ENCODE data around the gene TGFBR3.
A peak's percentile ranks its signal among the peaks of the same experiment; 100 is the strongest.

Gene TGFBR3

DNA sequence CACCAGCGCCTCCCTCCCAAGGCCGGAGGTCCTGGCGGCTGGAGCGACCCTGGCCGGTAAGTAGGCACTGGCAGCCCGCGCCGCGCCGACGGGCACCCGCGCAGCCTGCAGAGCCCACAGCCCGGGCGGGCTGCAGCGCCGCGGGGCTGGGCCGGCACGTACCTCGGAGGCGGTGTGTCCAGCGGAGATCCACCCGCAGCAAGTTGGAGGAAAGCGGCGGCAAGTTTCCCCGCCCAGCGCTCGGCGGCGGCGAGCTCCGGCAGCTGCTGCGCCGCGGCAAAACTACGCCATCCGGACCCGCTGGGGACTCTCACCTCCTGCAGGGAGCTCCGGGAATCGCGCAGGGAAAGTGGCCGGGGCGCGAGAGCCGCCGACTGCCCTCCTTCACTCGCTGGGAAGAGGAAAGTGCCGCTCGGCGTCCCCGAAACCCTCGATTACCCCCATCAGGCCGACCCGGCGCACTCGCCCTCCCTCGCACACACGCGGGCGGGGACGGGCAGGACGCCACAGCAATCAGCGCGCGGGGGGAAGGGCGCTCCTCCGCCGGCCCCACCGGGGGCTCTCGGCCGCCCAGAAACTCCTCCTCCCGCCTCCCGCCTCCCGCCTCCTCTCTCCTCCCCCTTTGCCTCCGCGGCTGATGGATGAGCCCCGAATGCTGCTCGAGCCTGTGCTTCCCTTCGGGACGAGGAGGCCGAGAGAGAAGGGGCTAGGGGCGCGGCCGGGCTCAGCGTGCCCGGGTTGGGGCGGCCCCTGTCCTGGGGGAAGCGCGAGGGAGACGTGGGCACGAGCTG, at the start of gene TGFBR3:
TSS of gene TGFBR3 (minus strand) at position 436 of the 791 bp plus-strand sequence. CDS start 24,620 bp downstream, outside the sequence.
- H3K27me3 ChIP-seq (ENCODE audit: control insufficient read depth, insufficient read depth, low read length), result peaks cover 48% of the 10 kb centered on the region
- H3K36me3 ChIP-seq (ENCODE audit: control insufficient read depth, low read depth, low read length), result no peaks in the 10 kb centered on the region
- peak within 1 kb of the TSS; percentile 84 for H3K4me3 ChIP-seq (ENCODE audit: low read length)
- peak within 1 kb of the TSS; percentile 62 for H3K9ac ChIP-seq (ENCODE audit: low read length)
- H3K27ac ChIP-seq (ENCODE audit: low read length), result no peak within 1 kb of the TSS
- no peaks in the 10 kb centered on the region for H3K4me1 ChIP-seq (ENCODE audit: control insufficient read depth, low read depth, low read length)
- no peaks in the 10 kb centered on the region for H3K9me3 ChIP-seq (ENCODE audit: control insufficient read depth, low read depth, low read length)

DNA sequence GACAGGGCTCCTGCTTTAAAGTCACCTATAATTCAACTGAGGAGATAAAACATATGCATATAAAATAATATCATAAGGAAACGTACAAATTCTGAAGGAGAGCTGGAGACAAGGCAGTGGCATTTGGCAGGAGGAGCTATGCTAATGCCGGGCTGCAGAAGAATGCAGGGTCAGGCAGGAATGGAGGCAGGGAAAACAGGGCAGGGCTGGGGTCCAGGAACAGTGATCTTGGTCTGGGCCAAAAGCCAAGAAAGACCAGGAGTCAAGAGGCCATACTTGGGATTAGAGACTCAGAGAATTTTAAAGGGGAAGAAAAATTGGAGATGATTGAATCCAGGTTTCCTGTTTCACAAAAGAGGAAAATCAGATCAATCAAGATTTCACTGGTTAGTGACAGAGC, 43.3 kb upstream of the TGFBR3 start:
- H3K4me1 ChIP-seq (ENCODE audit: control insufficient read depth, low read depth, low read length), result peaks cover 5% of the 10 kb centered on the region
- no peak overlapping the region for H3K4me3 ChIP-seq (ENCODE audit: low read length)
- H3K9ac ChIP-seq (ENCODE audit: low read length), result no peak overlapping the region
- no peaks in the 10 kb centered on the region for H3K27me3 ChIP-seq (ENCODE audit: control insufficient read depth, insufficient read depth, low read length)
- no peaks in the 10 kb centered on the region for H3K36me3 ChIP-seq (ENCODE audit: control insufficient read depth, low read depth, low read length)
- no peaks in the 10 kb centered on the region for H3K9me3 ChIP-seq (ENCODE audit: control insufficient read depth, low read depth, low read length)
- no peak overlapping the region for H3K27ac ChIP-seq (ENCODE audit: low read length)

DNA sequence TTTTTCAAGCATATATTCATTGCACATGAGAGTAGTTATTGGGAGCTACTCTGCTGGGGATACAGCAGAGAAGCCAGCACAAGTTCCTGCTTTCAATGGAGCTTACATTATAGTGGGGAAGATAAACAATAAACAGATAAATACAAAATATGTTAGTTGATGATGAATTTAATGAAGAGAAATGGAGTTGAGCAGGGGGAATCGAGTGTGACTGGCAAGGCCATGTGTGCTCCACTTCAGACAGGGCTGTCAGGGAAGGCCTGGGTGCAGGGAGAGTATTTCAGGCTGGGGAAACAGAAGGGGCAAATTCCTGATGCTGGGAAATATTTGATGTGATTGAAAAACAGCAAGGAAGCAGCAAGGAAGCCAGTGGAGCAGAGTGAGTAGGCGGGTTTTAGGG, 42.1 kb upstream of the TGFBR3 start:
- Histone ChIP-seq H3K9ac (ENCODE audit: low read length) (no peak overlapping the region), H3K4me3 (ENCODE audit: low read length) (no peak overlapping the region), H3K36me3 (ENCODE audit: control insufficient read depth, low read depth, low read length) (no peaks in the 10 kb centered on the region), H3K27me3 (ENCODE audit: control insufficient read depth, insufficient read depth, low read length) (no peaks in the 10 kb centered on the region), H3K4me1 (ENCODE audit: control insufficient read depth, low read depth, low read length) (peaks cover 5% of the 10 kb centered on the region), H3K9me3 (ENCODE audit: control insufficient read depth, low read depth, low read length) (no peaks in the 10 kb centered on the region), H3K27ac (ENCODE audit: low read length) (no peak overlapping the region)

DNA sequence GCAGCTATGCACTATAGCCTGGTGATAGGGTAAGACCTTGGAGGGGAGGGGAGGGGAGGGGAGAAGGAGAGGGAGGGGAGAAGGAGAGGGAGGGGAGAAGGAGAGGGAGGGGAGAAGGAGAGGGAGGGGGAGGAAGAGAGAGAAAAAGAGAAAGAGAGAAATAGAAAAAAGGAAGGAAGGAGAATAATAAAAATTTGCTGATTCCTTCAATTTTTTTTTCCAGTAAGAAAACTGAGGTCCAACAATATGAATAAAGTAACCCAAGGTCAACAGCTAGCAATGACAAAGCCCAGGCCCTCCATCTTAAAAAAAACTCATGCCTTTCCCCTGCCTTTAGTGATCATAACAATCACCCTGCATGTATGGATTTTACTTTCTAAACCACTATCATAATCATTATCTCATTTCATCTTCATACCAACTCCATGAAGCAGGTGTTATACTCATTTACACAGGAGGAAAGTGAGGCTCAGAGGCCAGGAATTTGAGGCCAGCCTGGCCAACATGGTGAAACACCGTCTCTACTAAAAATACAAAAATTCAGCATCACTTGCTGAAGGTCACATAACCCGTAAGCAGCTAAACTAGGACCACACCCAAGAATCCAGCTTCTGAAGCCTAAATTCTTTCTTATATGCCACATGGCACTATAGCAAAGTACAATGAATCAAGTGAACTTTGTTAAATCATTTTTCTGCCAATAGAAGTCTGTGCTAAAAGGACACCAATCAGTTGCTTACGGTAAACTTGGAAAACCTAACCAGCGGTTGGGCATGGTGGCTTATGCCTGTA, 39.9 kb upstream of the TGFBR3 start:
- Histone ChIP-seq H3K4me1 (ENCODE audit: control insufficient read depth, low read depth, low read length) (peaks cover 5% of the 10 kb centered on the region), H3K27ac (ENCODE audit: low read length) (no peak overlapping the region), H3K36me3 (ENCODE audit: control insufficient read depth, low read depth, low read length) (no peaks in the 10 kb centered on the region), H3K4me3 (ENCODE audit: low read length) (no peak overlapping the region), H3K27me3 (ENCODE audit: control insufficient read depth, insufficient read depth, low read length) (no peaks in the 10 kb centered on the region), H3K9me3 (ENCODE audit: control insufficient read depth, low read depth, low read length) (no peaks in the 10 kb centered on the region), H3K9ac (ENCODE audit: low read length) (no peak overlapping the region)

DNA sequence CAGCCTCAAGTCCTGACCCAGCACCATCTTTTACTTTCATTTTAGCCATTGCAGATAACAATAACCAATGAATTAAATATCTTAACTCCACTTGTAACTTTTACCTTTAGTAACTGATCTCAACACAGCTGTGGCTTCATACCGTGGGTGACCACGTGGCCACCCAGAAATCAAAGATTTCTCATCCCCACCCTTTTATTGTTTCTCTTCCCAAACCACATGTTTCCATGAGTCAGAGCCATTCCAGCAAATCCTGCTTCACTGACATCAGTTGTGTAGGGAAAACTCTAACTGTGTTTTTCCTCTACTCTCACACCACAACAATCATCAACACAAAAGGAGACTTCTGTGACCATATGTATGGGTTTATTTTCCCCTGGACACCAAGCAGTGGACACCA, 38.2 kb upstream of the TGFBR3 start:
- Histone ChIP-seq H3K27ac (ENCODE audit: low read length) (no peak overlapping the region), H3K27me3 (ENCODE audit: control insufficient read depth, insufficient read depth, low read length) (no peaks in the 10 kb centered on the region), H3K4me3 (ENCODE audit: low read length) (no peak overlapping the region), H3K9ac (ENCODE audit: low read length) (no peak overlapping the region), H3K9me3 (ENCODE audit: control insufficient read depth, low read depth, low read length) (no peaks in the 10 kb centered on the region), H3K36me3 (ENCODE audit: control insufficient read depth, low read depth, low read length) (no peaks in the 10 kb centered on the region), H3K4me1 (ENCODE audit: control insufficient read depth, low read depth, low read length) (peaks cover 3% of the 10 kb centered on the region)

DNA sequence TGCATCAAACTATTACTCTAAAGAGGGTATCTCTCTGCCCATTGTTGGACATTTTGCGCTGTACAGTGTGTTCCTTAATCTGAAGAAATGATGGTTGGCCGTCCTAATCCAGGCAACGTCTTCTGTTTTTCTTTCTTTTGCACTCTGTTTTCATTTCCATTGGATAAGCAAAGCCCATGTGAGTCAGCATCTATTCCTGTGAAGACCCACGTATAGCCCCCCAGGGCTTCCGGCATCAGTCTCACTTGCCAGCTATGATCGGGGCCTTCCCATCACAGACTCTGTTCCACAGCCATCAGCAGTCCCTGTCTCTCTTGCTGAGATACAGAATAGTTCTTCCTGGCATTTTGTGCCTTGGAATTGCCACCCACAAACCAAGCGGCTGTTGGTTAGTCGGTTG, 34.0 kb upstream of the TGFBR3 start:
- Histone ChIP-seq H3K27me3 (ENCODE audit: control insufficient read depth, insufficient read depth, low read length) (no peaks in the 10 kb centered on the region), H3K27ac (ENCODE audit: low read length) (no peak overlapping the region), H3K4me3 (ENCODE audit: low read length) (no peak overlapping the region), H3K9me3 (ENCODE audit: control insufficient read depth, low read depth, low read length) (no peaks in the 10 kb centered on the region), H3K36me3 (ENCODE audit: control insufficient read depth, low read depth, low read length) (no peaks in the 10 kb centered on the region), H3K4me1 (ENCODE audit: control insufficient read depth, low read depth, low read length) (peaks cover 5% of the 10 kb centered on the region), H3K9ac (ENCODE audit: low read length) (no peak overlapping the region)

DNA sequence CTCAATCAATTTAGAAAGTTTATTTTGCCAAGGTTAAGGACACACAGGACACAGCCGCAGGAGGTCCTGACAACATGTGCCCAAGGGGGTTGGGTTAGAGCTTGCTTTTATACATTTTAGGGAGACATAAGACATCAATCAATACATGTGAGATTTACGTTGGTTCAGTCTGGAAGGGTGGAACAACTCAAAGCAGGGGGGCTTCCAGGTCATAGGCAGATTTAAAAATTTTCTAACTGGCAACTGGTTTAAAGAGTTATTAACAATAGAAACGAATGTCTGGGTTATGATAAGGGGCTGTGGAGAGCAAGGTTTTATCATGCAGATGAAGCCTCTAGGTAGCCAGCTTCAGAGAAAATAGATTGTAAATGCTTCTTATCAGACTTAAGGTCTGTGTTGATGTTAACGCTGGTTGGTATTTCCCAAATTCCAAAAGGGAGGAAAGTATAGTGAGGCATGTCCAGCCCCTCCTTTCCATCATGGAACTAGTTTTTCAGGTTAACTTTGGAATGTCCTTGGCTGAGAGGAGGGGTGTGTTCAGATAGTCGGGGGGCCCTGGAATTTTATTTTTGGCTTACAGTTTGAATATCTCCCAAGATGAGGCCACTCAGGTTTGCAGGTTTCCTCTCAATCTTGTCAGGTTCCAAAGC, 31.0 kb upstream of the TGFBR3 start:
- no peaks in the 10 kb centered on the region for H3K27me3 ChIP-seq (ENCODE audit: control insufficient read depth, insufficient read depth, low read length)
- no peaks in the 10 kb centered on the region for H3K36me3 ChIP-seq (ENCODE audit: control insufficient read depth, low read depth, low read length)
- no peak overlapping the region for H3K9ac ChIP-seq (ENCODE audit: low read length)
- H3K4me1 ChIP-seq (ENCODE audit: control insufficient read depth, low read depth, low read length), result peaks cover 5% of the 10 kb centered on the region
- no peak overlapping the region for H3K27ac ChIP-seq (ENCODE audit: low read length)
- no peaks in the 10 kb centered on the region for H3K9me3 ChIP-seq (ENCODE audit: control insufficient read depth, low read depth, low read length)
- H3K4me3 ChIP-seq (ENCODE audit: low read length), result no peak overlapping the region

DNA sequence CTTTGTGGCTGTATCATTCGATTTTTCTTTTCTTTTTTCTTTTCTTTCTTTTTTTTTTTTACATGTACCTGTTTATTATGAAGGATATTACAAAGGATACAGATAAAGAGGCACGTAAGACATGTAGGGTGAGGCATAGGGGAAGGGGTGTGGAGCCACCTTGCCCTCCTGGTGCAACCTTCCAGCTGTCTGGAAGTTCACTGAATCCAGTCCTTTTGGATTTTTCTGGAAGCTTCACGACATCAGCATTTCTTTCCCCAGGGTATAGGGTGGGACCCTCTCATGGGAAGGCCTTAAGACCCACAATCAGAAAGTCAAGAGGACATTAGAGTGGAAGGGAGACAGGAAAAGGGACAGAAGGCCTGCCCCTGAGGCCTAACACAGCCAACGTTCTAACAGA, 30.1 kb upstream of the TGFBR3 start:
- Histone ChIP-seq H3K4me3 (ENCODE audit: low read length) (no peak overlapping the region), H3K27ac (ENCODE audit: low read length) (no peak overlapping the region), H3K36me3 (ENCODE audit: control insufficient read depth, low read depth, low read length) (no peaks in the 10 kb centered on the region), H3K27me3 (ENCODE audit: control insufficient read depth, insufficient read depth, low read length) (no peaks in the 10 kb centered on the region), H3K9me3 (ENCODE audit: control insufficient read depth, low read depth, low read length) (no peaks in the 10 kb centered on the region), H3K4me1 (ENCODE audit: control insufficient read depth, low read depth, low read length) (peaks cover 5% of the 10 kb centered on the region), H3K9ac (ENCODE audit: low read length) (no peak overlapping the region)

DNA sequence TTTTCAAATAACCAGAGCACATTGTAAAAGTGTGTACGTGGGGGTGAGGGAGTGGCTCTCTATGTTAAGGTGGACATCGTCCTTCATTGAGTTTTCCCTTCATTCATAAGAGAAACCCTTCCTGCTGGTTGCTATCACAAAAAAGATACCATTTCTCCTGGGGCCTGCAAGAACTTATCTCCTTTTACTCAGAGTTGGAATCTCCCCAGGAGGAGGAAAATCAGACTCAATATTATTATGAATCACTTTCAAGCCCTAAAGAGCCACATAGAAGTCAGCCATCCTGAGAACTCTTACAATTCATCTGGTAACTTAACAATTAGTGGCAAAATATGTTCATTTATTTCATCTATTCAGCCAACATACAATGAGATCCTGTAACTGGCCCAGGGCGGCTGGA, 27.1 kb upstream of the TGFBR3 start:
- no peak overlapping the region for H3K4me3 ChIP-seq (ENCODE audit: low read length)
- no peaks in the 10 kb centered on the region for H3K27me3 ChIP-seq (ENCODE audit: control insufficient read depth, insufficient read depth, low read length)
- H3K36me3 ChIP-seq (ENCODE audit: control insufficient read depth, low read depth, low read length), result no peaks in the 10 kb centered on the region
- no peaks in the 10 kb centered on the region for H3K9me3 ChIP-seq (ENCODE audit: control insufficient read depth, low read depth, low read length)
- no peak overlapping the region for H3K9ac ChIP-seq (ENCODE audit: low read length)
- peaks cover 5% of the 10 kb centered on the region for H3K4me1 ChIP-seq (ENCODE audit: control insufficient read depth, low read depth, low read length)
- no peak overlapping the region for H3K27ac ChIP-seq (ENCODE audit: low read length)

DNA sequence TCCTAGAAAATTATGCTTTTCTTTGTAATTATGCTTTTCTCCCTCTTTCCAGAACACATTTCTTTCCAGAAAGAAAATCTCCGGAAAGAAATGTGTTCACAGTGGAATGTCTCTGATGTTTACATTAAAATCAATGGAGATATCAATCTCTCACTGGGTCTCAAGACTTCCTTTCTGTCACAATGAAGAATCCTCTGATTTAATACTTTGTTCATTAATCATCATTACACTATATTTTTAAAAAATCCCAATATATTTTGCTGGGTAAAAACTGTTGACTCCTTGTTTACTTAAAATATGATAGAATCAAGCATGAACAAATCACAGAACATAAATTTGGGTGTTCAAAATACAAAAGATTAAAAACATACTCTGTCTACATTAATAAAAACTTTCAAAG, 26.3 kb upstream of the TGFBR3 start:
- H3K36me3 ChIP-seq (ENCODE audit: control insufficient read depth, low read depth, low read length), result no peaks in the 10 kb centered on the region
- H3K9me3 ChIP-seq (ENCODE audit: control insufficient read depth, low read depth, low read length), result no peaks in the 10 kb centered on the region
- no peaks in the 10 kb centered on the region for H3K27me3 ChIP-seq (ENCODE audit: control insufficient read depth, insufficient read depth, low read length)
- H3K9ac ChIP-seq (ENCODE audit: low read length), result no peak overlapping the region
- H3K4me3 ChIP-seq (ENCODE audit: low read length), result no peak overlapping the region
- peaks cover 4% of the 10 kb centered on the region for H3K4me1 ChIP-seq (ENCODE audit: control insufficient read depth, low read depth, low read length)
- H3K27ac ChIP-seq (ENCODE audit: low read length), result no peak overlapping the region

DNA sequence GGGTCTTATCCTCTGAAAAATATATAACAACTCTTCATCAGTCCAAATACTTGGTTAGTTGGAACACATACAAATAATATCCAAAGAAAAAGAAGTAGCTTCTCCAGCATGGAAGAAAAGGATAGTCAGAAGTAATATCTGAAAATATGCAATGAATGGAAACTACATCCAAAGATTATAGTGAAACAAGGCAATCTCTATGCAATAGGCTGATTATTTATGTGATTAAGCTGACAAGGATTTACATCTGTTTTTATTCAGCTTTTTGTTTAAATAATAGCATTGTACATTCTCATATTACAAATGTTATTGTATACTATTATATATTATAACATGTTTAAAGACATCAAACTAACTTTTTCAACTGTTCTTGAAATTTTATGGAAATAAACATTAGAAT, 15.3 kb upstream of the TGFBR3 start:
- no peak overlapping the region for H3K27ac ChIP-seq (ENCODE audit: low read length)
- H3K9me3 ChIP-seq (ENCODE audit: control insufficient read depth, low read depth, low read length), result no peaks in the 10 kb centered on the region
- no peaks in the 10 kb centered on the region for H3K4me1 ChIP-seq (ENCODE audit: control insufficient read depth, low read depth, low read length)
- no peaks in the 10 kb centered on the region for H3K27me3 ChIP-seq (ENCODE audit: control insufficient read depth, insufficient read depth, low read length)
- no peaks in the 10 kb centered on the region for H3K36me3 ChIP-seq (ENCODE audit: control insufficient read depth, low read depth, low read length)
- no peak overlapping the region for H3K4me3 ChIP-seq (ENCODE audit: low read length)
- no peak overlapping the region for H3K9ac ChIP-seq (ENCODE audit: low read length)

Measured in iPS-18a (cell line).